Gastrocnemius medialis (tissue), 4 donors: ENCODE results near the gene FNTB.

Source experiments
- CTCF ChIP-seq, 5 experiments: fragments of 450-650 bp in 3 of 5; fragments of 200-600 bp in 2 of 5; sonication (generic) in 2 of 5; IDR thresholded peaks in 4 of 5; conservative IDR thresholded peaks in 1 of 5; 1 replicate in 4 of 5; 2 replicates in 1 of 5; pipeline ENCODE4 v1.5.1; 2016 to 2019; ENCODE audit warnings: antibody characterized with exemption in 5 of 5, mild to moderate bottlenecking in 3 of 5, moderate library complexity in 3 of 5
- POLR2A ChIP-seq, 2 donors: fragments of 450-650 bp; IDR thresholded peaks; one replicate each; pipeline ENCODE4 v1.6.1; 2017; ENCODE audit warnings: antibody characterized with exemption in 2 of 2, mild to moderate bottlenecking in 2 of 2, moderate library complexity in 2 of 2

DNA sequence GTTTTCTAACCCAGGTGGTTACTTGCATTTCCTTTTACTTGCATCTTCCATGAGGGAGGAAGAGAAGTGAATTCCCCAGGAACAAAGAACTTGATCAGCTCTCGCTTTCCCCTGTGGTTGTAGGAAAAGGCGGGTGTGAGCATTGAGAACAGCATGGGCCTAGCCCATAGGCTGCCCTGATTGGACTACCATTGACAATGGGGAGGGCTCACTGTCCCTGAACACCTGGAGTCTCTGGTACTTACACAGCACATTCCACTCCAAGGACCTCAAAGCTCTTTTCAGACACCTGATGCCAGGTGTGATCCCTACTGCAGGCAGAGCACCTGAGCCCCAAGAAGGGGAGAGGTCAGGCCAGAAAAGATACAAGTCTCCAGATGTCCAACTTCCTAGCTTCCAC lies 90.6 kb downstream of the FNTB start:
- TF ChIP-seq CTCF (IDR thresholded peaks at IDR 0.05 in 4 of 5, conservative IDR thresholded peaks at IDR 0.05 in 1 of 5) = no peak
- no peak for TF ChIP-seq POLR2A (IDR thresholded peaks at IDR 0.05)
